HEK293 (cell line): Measurements from ENCODE around the gene BICD2.

ENCODE experiments used
- CTCF ChIA-PET: fragments of 350-600 bp; formaldehyde crosslinking; extraction: SDS; loops from one replicate; lab custom pipeline; 2021; ENCODE audit warnings: antibody characterized with exemption; lab: Yijun Ruan, JAX
- POLR2A ChIA-PET: fragments of 300-600 bp; formaldehyde crosslinking; extraction: SDS; loops from one replicate; lab custom pipeline; 2020; ENCODE audit warnings: antibody characterized with exemption, inconsistent platforms; lab: Yijun Ruan, JAX
- H3K27ac ChIP-seq: fragments of 200-500 bp; sonication (Bioruptor generic); 2 replicates; pipeline ENCODE4 v1.5.1; 2014; ENCODE audit warnings: low read depth, low read length, control low read depth, inconsistent platforms; ENCODE audit errors: extremely low read depth
- H3K36me3 ChIP-seq, 2 experiments: fragments of 200-500 bp in 1 of 2; sonication (Bioruptor generic) in 1 of 2; 1 replicate in 1 of 2; 2 replicates in 1 of 2; pipeline ENCODE4 v1.5.1; 2014 to 2017; ENCODE audit warnings: inconsistent platforms in 2 of 2, low read length in 2 of 2; ENCODE audit not compliant: control insufficient read depth in 2 of 2, insufficient read depth in 1 of 2
- H3K4me1 ChIP-seq: fragments of 200-500 bp; sonication (Bioruptor generic); 2 replicates; pipeline ENCODE4 v1.5.1; 2014; ENCODE audit warnings: mild to moderate bottlenecking, low read length, inconsistent platforms; ENCODE audit not compliant: control insufficient read depth, insufficient read depth
- H3K4me3 ChIP-seq: 2 replicates; pipeline ENCODE4 v1.5.1; 2011; ENCODE audit warnings: low read depth, mild to moderate bottlenecking, control low read depth, low read length, moderate library complexity
- H3K9me3 ChIP-seq: fragments of 200-500 bp; sonication (Bioruptor generic); 2 replicates; pipeline ENCODE4 v1.5.1; 2014; ENCODE audit warnings: low read depth, low read length, inconsistent platforms; ENCODE audit not compliant: control insufficient read depth, insufficient read depth
- AEBP2 ChIP-seq: fragments of 450-650 bp; formaldehyde crosslinking; IDR thresholded peaks from 2 replicates; pipeline ENCODE4 v1.5.1; 2016; ENCODE audit warnings: missing biosample characterization, missing genetic modification characterization, borderline replicate concordance
- GLIS2 ChIP-seq: fragments of 450-650 bp; formaldehyde crosslinking; IDR thresholded peaks from 2 replicates; pipeline ENCODE4 v1.5.1; 2016; ENCODE audit warnings: missing biosample characterization, missing genetic modification characterization
- KLF10 ChIP-seq: fragments of 450-650 bp; IDR thresholded peaks from 2 replicates; pipeline ENCODE4 v1.5.1; 2018; ENCODE audit warnings: missing biosample characterization, mild to moderate bottlenecking, missing genetic modification characterization
- PRDM10 ChIP-seq: fragments of 450-650 bp; formaldehyde crosslinking; IDR thresholded peaks from 2 replicates; pipeline ENCODE4 v1.5.1; 2016; ENCODE audit warnings: missing biosample characterization, missing genetic modification characterization
- SETDB1 ChIP-seq: IDR thresholded peaks from one replicate; pipeline ENCODE4 v1.6.1; 2017; ENCODE audit warnings: mild to moderate bottlenecking, low read length, moderate library complexity, mixed read lengths; ENCODE audit not compliant: insufficient read length
- SP2 ChIP-seq: fragments of 450-650 bp; formaldehyde crosslinking; IDR thresholded peaks from 2 replicates; pipeline ENCODE4 v1.5.1; 2016; ENCODE audit warnings: missing biosample characterization, missing genetic modification characterization
- SP7 ChIP-seq: fragments of 450-650 bp; formaldehyde crosslinking; IDR thresholded peaks from 2 replicates; pipeline ENCODE4 v1.5.1; 2016; ENCODE audit warnings: missing biosample characterization, missing genetic modification characterization
- ZNF146 ChIP-seq: fragments of 450-650 bp; formaldehyde crosslinking; IDR thresholded peaks from 2 replicates; pipeline ENCODE4 v1.5.1; 2016; ENCODE audit warnings: missing biosample characterization, missing genetic modification characterization
- ZNF239 ChIP-seq: fragments of 450-650 bp; formaldehyde crosslinking; IDR thresholded peaks from 2 replicates; pipeline ENCODE4 v1.5.1; 2016; ENCODE audit warnings: missing biosample characterization, missing genetic modification characterization
- ZNF24 ChIP-seq: fragments of 450-650 bp; formaldehyde crosslinking; IDR thresholded peaks from 2 replicates; pipeline ENCODE4 v1.5.1; 2016; ENCODE audit warnings: missing biosample characterization, missing genetic modification characterization
- ZNF274 ChIP-seq, 2 experiments: fragments of 200-500 bp in 1 of 2; fragments of 450-650 bp in 1 of 2; sonication (Bioruptor generic) in 1 of 2; formaldehyde crosslinking in 1 of 2; IDR thresholded peaks; 2 replicates each; pipeline versions ENCODE4 v1.5.1 to v1.6.1; 2014 to 2016; ENCODE audit warnings: borderline replicate concordance in 1 of 2, inconsistent platforms in 1 of 2, low read length in 1 of 2, missing biosample characterization in 1 of 2, missing genetic modification characterization in 1 of 2
- ZNF324 ChIP-seq: fragments of 450-650 bp; formaldehyde crosslinking; IDR thresholded peaks from 2 replicates; pipeline ENCODE4 v1.5.1; 2016; ENCODE audit warnings: missing biosample characterization, missing genetic modification characterization
- ZNF354C ChIP-seq: fragments of 450-650 bp; formaldehyde crosslinking; IDR thresholded peaks from 2 replicates; pipeline ENCODE4 v1.5.1; 2016; ENCODE audit warnings: missing biosample characterization, missing genetic modification characterization, low read depth, borderline replicate concordance
- ZNF501 ChIP-seq: fragments of 450-650 bp; formaldehyde crosslinking; IDR thresholded peaks from 2 replicates; pipeline ENCODE4 v1.5.1; 2016; ENCODE audit warnings: missing biosample characterization, missing genetic modification characterization
- ZNF521 ChIP-seq: fragments of 450-650 bp; formaldehyde crosslinking; IDR thresholded peaks from 2 replicates; pipeline ENCODE4 v1.5.1; 2017; ENCODE audit warnings: missing biosample characterization, mild to moderate bottlenecking, missing genetic modification characterization
- ZNF529 ChIP-seq: fragments of 450-650 bp; formaldehyde crosslinking; IDR thresholded peaks from 2 replicates; pipeline ENCODE4 v1.5.1; 2017; ENCODE audit warnings: missing genetic modification characterization, missing biosample characterization; ENCODE audit not compliant: insufficient replicate concordance
- ZNF548 ChIP-seq: fragments of 450-650 bp; formaldehyde crosslinking; IDR thresholded peaks from 2 replicates; pipeline ENCODE4 v1.5.1; 2016; ENCODE audit warnings: missing biosample characterization, missing genetic modification characterization
- ZNF654 ChIP-seq: fragments of 450-650 bp; formaldehyde crosslinking; IDR thresholded peaks from 2 replicates; pipeline ENCODE4 v1.5.1; 2016; ENCODE audit warnings: low read depth, missing biosample characterization, missing genetic modification characterization
- ZNF692 ChIP-seq: fragments of 450-650 bp; formaldehyde crosslinking; IDR thresholded peaks from 2 replicates; pipeline ENCODE4 v1.5.1; 2016; ENCODE audit warnings: missing biosample characterization, missing genetic modification characterization
- ZNF747 ChIP-seq: fragments of 450-650 bp; formaldehyde crosslinking; IDR thresholded peaks from 2 replicates; pipeline ENCODE4 v1.5.1; 2016; ENCODE audit warnings: missing biosample characterization, missing genetic modification characterization
- ZNF830 ChIP-seq: fragments of 450-650 bp; IDR thresholded peaks from 2 replicates; pipeline ENCODE4 v1.5.0; 2018; ENCODE audit warnings: missing biosample characterization, missing genetic modification characterization, low read depth, mild to moderate bottlenecking, moderate library complexity
- TF ChIP-seq, protein P1 (sequence below): fragments of 450-650 bp; formaldehyde crosslinking; IDR thresholded peaks from 2 replicates; pipeline ENCODE4 v1.5.1; 2016; ENCODE audit warnings: missing biosample characterization, missing genetic modification characterization

The BICD2 gene

DNA sequence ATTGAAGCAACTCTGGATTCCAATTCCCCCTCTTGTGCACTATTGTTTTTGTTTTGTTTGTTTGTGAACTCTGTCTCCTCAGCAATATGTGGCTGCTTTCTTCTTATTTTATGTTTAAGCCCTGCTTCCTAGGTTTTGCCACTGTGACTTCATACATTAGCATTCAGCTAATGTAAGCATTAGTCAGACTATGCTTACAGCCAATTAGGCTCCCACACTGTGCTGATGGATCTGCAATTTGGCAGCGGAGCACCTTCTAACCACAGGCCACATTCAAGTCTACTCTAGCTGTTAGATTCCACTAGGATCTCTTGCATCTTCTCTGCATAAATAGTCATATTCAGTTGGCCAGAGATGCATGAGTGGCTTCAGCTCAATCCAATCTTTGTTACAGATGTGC, 9.6 kb upstream of the BICD2 start:
- H3K9me3 ChIP-seq, result no peaks in the 10 kb centered on the region
- H3K4me1 ChIP-seq, result no peaks in the 10 kb centered on the region
- no peak overlapping the region for H3K4me3 ChIP-seq
- H3K27ac ChIP-seq, result no peak overlapping the region
- H3K36me3 ChIP-seq, result no peaks in the 10 kb centered on the region
- CTCF ChIA-PET, result interaction anchor here (1.1 to 1.8 kb wide), 3 partner anchors 9 to 58 kb away, joined by 4 to 10 read pairs (median 6); no protein-coding TSS in a partner anchor
- POLR2A ChIA-PET, result no interaction called here
- no peak for TF ChIP-seq ZNF274 (IDR thresholded peaks at IDR 0.05; ENCODE audit: low read length)
- no peak for TF ChIP-seq ZNF274 (tag by site-specific recombination; IDR thresholded peaks at IDR 0.05; ENCODE audit: borderline replicate concordance)
- TF ChIP-seq ZNF747 (tag by site-specific recombination), result no peak
- no peak for TF ChIP-seq GLIS2 (tag by site-specific recombination)
- no peak for TF ChIP-seq ZNF830 (tag by site-specific recombination)
- no peak for TF ChIP-seq ZNF24 (tag by site-specific recombination)
- TF ChIP-seq ZNF324 (tag by site-specific recombination), result no peak
- TF ChIP-seq ZNF548, result no peak
- no peak for TF ChIP-seq AEBP2 (tag by site-specific recombination)

DNA sequence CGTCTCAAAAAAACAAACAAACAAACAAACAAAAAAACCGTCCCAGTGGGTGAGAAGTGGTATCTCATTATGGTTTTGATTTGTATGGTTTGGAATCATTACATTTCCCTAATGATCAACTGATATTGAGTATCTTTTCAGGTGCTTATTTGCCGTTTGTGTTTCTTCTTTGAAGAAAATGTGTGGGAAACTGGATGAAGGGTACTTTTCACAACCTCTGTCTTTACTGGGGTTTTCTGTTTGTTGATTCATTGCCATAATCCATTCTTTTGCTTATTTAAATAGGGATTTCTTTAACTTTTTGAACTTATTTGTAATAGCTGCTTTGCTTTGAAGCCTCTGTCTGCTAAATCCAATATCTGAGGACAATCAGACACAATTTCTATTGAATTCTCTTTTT, 9.2 kb upstream of the BICD2 start:
- Histone ChIP-seq H3K27ac (no peak overlapping the region), H3K4me1 (no peaks in the 10 kb centered on the region), H3K36me3 (no peaks in the 10 kb centered on the region), H3K9me3 (no peaks in the 10 kb centered on the region), H3K4me3 (no peak overlapping the region)
- CTCF ChIA-PET, result interaction anchor here (1.7 to 1.8 kb wide), 2 partner anchors 17 to 58 kb away, joined by 6 to 10 read pairs; no protein-coding TSS in a partner anchor
- TF ChIP-seq ZNF501 (tag by site-specific recombination) (no peak), ZNF529 (tag by site-specific recombination) (peak; percentile 93)
- POLR2A ChIA-PET, result no interaction called here

GRCh38 chr9:92771309-92771708, 6.7 kb upstream of the BICD2 start:
- ChIA-PET POLR2A (no interaction called here), CTCF (interaction anchor here (1.0 kb wide), 1 partner anchor 20 kb away, joined by 5 read pairs; no protein-coding TSS in a partner anchor)
- H3K4me1 ChIP-seq, result no peaks in the 10 kb centered on the region
- H3K27ac ChIP-seq, result no peak overlapping the region
- H3K4me3 ChIP-seq, result no peak overlapping the region
- no peaks in the 10 kb centered on the region for H3K9me3 ChIP-seq
- H3K36me3 ChIP-seq, result no peaks in the 10 kb centered on the region
- TF ChIP-seq ZNF146 (tag by site-specific recombination) (no peak), PRDM10 (tag by site-specific recombination) (no peak), ZNF521 (tag by site-specific recombination) (no peak), SP7 (tag by site-specific recombination) (no peak), SP2 (tag by site-specific recombination) (no peak), ZNF654 (no peak), ZNF354C (no peak), SETDB1 (no peak), ZNF692 (tag by site-specific recombination) (no peak), KLF10 (no peak), ZNF239 (tag by site-specific recombination) (no peak)
- TF ChIP-seq, protein P1, sequence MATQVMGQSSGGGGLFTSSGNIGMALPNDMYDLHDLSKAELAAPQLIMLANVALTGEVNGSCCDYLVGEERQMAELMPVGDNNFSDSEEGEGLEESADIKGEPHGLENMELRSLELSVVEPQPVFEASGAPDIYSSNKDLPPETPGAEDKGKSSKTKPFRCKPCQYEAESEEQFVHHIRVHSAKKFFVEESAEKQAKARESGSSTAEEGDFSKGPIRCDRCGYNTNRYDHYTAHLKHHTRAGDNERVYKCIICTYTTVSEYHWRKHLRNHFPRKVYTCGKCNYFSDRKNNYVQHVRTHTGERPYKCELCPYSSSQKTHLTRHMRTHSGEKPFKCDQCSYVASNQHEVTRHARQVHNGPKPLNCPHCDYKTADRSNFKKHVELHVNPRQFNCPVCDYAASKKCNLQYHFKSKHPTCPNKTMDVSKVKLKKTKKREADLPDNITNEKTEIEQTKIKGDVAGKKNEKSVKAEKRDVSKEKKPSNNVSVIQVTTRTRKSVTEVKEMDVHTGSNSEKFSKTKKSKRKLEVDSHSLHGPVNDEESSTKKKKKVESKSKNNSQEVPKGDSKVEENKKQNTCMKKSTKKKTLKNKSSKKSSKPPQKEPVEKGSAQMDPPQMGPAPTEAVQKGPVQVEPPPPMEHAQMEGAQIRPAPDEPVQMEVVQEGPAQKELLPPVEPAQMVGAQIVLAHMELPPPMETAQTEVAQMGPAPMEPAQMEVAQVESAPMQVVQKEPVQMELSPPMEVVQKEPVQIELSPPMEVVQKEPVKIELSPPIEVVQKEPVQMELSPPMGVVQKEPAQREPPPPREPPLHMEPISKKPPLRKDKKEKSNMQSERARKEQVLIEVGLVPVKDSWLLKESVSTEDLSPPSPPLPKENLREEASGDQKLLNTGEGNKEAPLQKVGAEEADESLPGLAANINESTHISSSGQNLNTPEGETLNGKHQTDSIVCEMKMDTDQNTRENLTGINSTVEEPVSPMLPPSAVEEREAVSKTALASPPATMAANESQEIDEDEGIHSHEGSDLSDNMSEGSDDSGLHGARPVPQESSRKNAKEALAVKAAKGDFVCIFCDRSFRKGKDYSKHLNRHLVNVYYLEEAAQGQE (tag by site-specific recombination), result no peak
